ENCODE data around the gene IQCK. TPM values are rescaled to one million over a fixed set of nuclear protein-coding genes. Genes with fewer than 3 reads are reported as not detected.

The IQCK gene, protein sequence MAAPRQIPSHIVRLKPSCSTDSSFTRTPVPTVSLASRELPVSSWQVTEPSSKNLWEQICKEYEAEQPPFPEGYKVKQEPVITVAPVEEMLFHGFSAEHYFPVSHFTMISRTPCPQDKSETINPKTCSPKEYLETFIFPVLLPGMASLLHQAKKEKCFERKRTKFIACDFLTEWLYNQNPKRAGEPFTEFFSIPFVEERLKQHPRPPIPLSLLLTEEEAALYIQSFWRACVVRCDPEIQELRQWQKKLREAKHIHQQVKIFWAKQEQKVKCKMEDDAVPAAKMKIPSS
- 7.6 and 9.2 TPM in 2 replicates for total RNA-seq

GRCh38 chr16:19717741-19718623, at the start of gene IQCK, which contains the start of gene KNOP1:
Gene IQCK (plus strand): TSS chr16:19718271. CDS start chr16:19718307, 36 bp downstream.
Gene KNOP1 (minus strand): TSS chr16:19718227. CDS start chr16:19715035, 3,192 bp downstream.

DNA sequence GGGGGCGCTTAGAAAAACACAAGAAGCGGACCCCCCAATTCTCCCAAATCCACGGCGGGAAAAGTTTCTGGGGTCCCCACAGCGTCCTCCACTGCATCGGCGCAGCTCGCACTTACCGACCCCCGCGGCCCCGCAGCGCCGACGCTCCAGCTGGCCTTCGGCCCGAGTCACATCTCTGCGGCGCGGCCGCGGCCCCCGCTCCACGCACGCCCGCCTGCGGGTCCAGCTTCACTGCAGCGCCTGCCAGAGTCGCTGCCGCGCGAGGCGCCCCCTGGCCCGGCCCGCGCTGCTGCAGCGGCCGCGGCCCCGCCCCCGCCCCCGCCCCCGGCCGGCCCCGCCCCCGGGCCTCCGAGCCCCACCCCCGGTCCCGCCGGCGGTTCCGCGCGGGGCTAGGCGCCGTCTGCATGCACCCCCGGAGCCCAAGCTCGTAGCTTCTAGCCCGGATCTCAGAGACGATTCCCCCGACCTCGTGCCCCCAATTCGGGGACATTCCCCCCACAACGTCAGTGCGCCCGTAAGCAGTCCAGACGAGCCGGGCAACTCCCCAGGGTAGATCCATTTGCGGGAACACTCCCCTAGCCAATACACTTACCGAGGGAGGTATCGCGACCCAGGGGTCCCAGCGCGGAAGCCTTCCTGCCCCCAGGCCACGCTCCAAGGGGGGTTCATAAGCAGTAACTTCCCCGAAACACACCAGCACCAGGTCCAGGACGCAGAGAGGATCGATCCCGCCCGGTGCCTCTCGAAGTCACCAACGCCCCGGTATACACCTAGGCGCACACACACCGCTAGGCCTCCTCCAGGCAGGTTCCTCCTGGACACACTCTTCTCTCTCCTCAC, 166.8 kb downstream of the IQCK start, which contains the start of gene GPRC5B:
GPRC5B (minus strand) TSS at position 238 of the 840 bp plus-strand sequence. CDS start 12,003 bp downstream, outside the sequence.

Other genes starting within 250 kb of the IQCK start
- 79.3 and 80.7 TPM in 2 replicates for gene GDE1, start 196.2 kb upstream of the IQCK start, total RNA-seq
- 11.0 and 18.9 TPM in 2 replicates for gene CCP110, start 194.3 kb upstream of the IQCK start, total RNA-seq
- 35.3 and 40.1 TPM in 2 replicates for gene VPS35L, start 162.6 kb upstream of the IQCK start, total RNA-seq
- gene KNOP1, start within 50 bp of the IQCK start, total RNA-seq: 12.8 and 16.4 TPM in 2 replicates
- gene GPRC5B, start 166.6 kb downstream of the IQCK start, total RNA-seq: 5.6 and 18.7 TPM in 2 replicates